ENCODE results near the gene ARHGAP26.

DNA sequence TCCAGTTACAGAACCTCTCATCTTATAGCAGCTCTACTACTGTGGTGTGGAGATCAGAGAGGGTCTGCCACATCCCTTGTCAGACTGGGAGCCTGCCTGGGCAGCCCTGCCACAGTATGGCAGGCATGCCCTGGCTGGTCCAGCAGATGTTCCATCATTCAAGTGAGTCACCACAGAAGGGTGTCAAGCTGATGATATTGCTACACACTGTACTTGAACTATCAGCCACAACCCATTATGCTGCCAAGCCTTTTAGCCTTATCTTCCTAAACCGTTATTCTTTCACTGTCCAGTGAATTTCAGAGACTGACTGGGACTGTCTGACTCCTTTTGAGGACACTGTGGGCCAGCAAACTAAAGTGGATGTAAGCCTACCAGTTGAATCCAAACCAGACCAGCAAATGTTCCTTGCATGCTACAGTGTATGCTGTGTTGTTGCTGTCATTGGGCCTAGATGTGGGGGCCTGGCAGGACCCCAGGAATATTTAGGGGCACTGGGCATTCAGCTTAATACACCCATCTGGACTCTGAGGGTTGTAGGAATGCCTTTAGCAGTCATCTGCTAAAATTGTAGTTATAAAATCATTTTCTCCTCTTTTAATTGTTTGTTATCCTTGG is 430.7 kb downstream of the ARHGAP26 start:
- TF ChIP-seq, protein P1, sequence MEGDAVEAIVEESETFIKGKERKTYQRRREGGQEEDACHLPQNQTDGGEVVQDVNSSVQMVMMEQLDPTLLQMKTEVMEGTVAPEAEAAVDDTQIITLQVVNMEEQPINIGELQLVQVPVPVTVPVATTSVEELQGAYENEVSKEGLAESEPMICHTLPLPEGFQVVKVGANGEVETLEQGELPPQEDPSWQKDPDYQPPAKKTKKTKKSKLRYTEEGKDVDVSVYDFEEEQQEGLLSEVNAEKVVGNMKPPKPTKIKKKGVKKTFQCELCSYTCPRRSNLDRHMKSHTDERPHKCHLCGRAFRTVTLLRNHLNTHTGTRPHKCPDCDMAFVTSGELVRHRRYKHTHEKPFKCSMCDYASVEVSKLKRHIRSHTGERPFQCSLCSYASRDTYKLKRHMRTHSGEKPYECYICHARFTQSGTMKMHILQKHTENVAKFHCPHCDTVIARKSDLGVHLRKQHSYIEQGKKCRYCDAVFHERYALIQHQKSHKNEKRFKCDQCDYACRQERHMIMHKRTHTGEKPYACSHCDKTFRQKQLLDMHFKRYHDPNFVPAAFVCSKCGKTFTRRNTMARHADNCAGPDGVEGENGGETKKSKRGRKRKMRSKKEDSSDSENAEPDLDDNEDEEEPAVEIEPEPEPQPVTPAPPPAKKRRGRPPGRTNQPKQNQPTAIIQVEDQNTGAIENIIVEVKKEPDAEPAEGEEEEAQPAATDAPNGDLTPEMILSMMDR (conservative IDR thresholded peaks at IDR 0.05; ENCODE audit: low read depth in 2 of 2): no peak
- TF ChIP-seq POLR2AphosphoS5 (IDR thresholded peaks at IDR 0.05; ENCODE audit: low read depth): no peak
- TF ChIP-seq EZH2 (IDR thresholded peaks at IDR 0.05; ENCODE audit: low read depth, unreplicated experiment): no peak
- TF ChIP-seq, protein P2, sequence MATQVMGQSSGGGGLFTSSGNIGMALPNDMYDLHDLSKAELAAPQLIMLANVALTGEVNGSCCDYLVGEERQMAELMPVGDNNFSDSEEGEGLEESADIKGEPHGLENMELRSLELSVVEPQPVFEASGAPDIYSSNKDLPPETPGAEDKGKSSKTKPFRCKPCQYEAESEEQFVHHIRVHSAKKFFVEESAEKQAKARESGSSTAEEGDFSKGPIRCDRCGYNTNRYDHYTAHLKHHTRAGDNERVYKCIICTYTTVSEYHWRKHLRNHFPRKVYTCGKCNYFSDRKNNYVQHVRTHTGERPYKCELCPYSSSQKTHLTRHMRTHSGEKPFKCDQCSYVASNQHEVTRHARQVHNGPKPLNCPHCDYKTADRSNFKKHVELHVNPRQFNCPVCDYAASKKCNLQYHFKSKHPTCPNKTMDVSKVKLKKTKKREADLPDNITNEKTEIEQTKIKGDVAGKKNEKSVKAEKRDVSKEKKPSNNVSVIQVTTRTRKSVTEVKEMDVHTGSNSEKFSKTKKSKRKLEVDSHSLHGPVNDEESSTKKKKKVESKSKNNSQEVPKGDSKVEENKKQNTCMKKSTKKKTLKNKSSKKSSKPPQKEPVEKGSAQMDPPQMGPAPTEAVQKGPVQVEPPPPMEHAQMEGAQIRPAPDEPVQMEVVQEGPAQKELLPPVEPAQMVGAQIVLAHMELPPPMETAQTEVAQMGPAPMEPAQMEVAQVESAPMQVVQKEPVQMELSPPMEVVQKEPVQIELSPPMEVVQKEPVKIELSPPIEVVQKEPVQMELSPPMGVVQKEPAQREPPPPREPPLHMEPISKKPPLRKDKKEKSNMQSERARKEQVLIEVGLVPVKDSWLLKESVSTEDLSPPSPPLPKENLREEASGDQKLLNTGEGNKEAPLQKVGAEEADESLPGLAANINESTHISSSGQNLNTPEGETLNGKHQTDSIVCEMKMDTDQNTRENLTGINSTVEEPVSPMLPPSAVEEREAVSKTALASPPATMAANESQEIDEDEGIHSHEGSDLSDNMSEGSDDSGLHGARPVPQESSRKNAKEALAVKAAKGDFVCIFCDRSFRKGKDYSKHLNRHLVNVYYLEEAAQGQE (IDR thresholded peaks at IDR 0.05; ENCODE audit: unreplicated experiment): no peak
- TF ChIP-seq EZH2phosphoT487 (IDR thresholded peaks at IDR 0.05; ENCODE audit: unreplicated experiment): no peak

Measured in GM23338 (cell line).